T-cell (primary cell): ENCODE results near the gene TM7SF3. TPM values are rescaled to one million over a fixed set of nuclear protein-coding genes. Genes with fewer than 3 reads are reported as not detected.

Source experiments
- ATAC-seq, 4 experiments: fragments of 200-7000 bp in 3 of 4; fragments of 150-1000 bp in 1 of 4; cut with Tn5 transposase; replicated peaks in 1 of 4; 1 replicate in 3 of 4; 2 replicates in 1 of 4; pipeline ENCODE4 v1.10.0; 2021; ENCODE audit warnings: moderate library complexity in 3 of 4, mild to moderate bottlenecking in 2 of 4, moderate number of reproducible peaks in 1 of 4
- CTCF ChIA-PET, 2 donors: fragments of 300-600 bp; sonication (Branson Sonifier 250); formaldehyde crosslinking; loops; one replicate each; lab custom pipeline; 2022; ENCODE audit warnings: antibody characterized with exemption in 2 of 2; lab: Charles Lee
- POLR2A ChIA-PET, 2 donors: fragments of 300-600 bp; sonication (Branson Sonifier 250); formaldehyde crosslinking; loops; one replicate each; lab custom pipeline; 2022; ENCODE audit warnings: antibody characterized with exemption in 2 of 2; lab: Charles Lee
- DNase-seq, 35 experiments: peaks; one replicate each; pipeline versions ENCODE4 v3.0.0 to v3.0.0-alpha.2; 2013 to 2023
- H3K27ac ChIP-seq: one replicate; pipeline ENCODE4 v1.5.1; 2013; ENCODE audit warnings: low read length
- H3K27me3 ChIP-seq, 2 experiments: replicated peaks in 1 of 2; 1 replicate in 1 of 2; 2 replicates in 1 of 2; pipeline versions ENCODE4 v1.6.1 to v1.7.0; 2013; ENCODE audit warnings: low read length in 1 of 2, mixed read lengths in 1 of 2; ENCODE audit not compliant: control insufficient read depth in 2 of 2, insufficient read depth in 2 of 2; ENCODE audit errors: extremely low read depth in 1 of 2
- H3K36me3 ChIP-seq, 2 donors: 1 replicate in 1 of 2; 2 replicates in 1 of 2; pipeline versions ENCODE4 v1.6.1 to v1.7.0; 2013; ENCODE audit warnings: low read length in 1 of 2; ENCODE audit not compliant: control insufficient read depth in 2 of 2, insufficient read depth in 1 of 2; ENCODE audit errors: extremely low read depth in 1 of 2
- H3K4me1 ChIP-seq, 2 experiments: 1 replicate in 1 of 2; 2 replicates in 1 of 2; pipeline versions ENCODE4 v1.6.1 to v1.7.0; 2013; ENCODE audit warnings: low read length in 2 of 2, mixed read lengths in 1 of 2; ENCODE audit not compliant: insufficient read depth in 2 of 2, control insufficient read depth in 1 of 2; ENCODE audit errors: extremely low read depth in 1 of 2
- H3K4me3 ChIP-seq, 2 donors: 1 replicate in 1 of 2; 2 replicates in 1 of 2; pipeline versions ENCODE4 v1.5.1 to v1.7.0; 2013; ENCODE audit warnings: mild to moderate bottlenecking in 2 of 2, low read length in 1 of 2, moderate library complexity in 1 of 2; ENCODE audit not compliant: control insufficient read depth in 1 of 2; ENCODE audit errors: extremely low read depth in 1 of 2
- H3K9me3 ChIP-seq: 2 replicates; pipeline ENCODE4 v1.7.0; 2013
- H3K27ac Mint-ChIP-seq, 2 donors: one replicate each; pipeline ENCODE4 v1.8.0; 2020 to 2021; ENCODE audit warnings: mild to moderate bottlenecking in 2 of 2, mixed read lengths in 2 of 2
- H3K27me3 Mint-ChIP-seq, 2 donors: one replicate each; pipeline ENCODE4 v1.8.0; 2021 to 2022; ENCODE audit warnings: mixed read lengths in 2 of 2
- H3K36me3 Mint-ChIP-seq: one replicate; pipeline ENCODE4 v1.8.0; 2021; ENCODE audit warnings: mixed read lengths
- H3K4me1 Mint-ChIP-seq, 3 donors: one replicate each; pipeline ENCODE4 v1.8.0; 2020 to 2022; ENCODE audit warnings: mixed read lengths in 3 of 3, mild to moderate bottlenecking in 1 of 3
- H3K4me3 Mint-ChIP-seq, 3 donors: one replicate each; pipeline ENCODE4 v1.8.0; 2020 to 2022; ENCODE audit warnings: mild to moderate bottlenecking in 3 of 3, mixed read lengths in 3 of 3, moderate library complexity in 3 of 3
- H3K9me3 Mint-ChIP-seq, 3 donors: one replicate each; pipeline ENCODE4 v1.8.0; 2020 to 2022; ENCODE audit warnings: mixed read lengths in 3 of 3
- WGBS: methylation state at CpG from one replicate; pipeline ENCODE4 v1.1.5; 2013; ENCODE audit warnings: missing lambda C conversion rate; ENCODE audit not compliant: insufficient coverage; 5-methylcytosine and 5-hydroxymethylcytosine counted together
- total RNA-seq, 35 experiments: library from RNA in 6 of 35; stranded (reverse) in 6 of 35; fragments of 120-200 nt in 1 of 35; gene quantifications; one replicate each; pipeline versions ENCODE4 v1.2.1 to v1.2.4 and lab custom pipeline; 2013 to 2026

Gene TM7SF3, protein sequence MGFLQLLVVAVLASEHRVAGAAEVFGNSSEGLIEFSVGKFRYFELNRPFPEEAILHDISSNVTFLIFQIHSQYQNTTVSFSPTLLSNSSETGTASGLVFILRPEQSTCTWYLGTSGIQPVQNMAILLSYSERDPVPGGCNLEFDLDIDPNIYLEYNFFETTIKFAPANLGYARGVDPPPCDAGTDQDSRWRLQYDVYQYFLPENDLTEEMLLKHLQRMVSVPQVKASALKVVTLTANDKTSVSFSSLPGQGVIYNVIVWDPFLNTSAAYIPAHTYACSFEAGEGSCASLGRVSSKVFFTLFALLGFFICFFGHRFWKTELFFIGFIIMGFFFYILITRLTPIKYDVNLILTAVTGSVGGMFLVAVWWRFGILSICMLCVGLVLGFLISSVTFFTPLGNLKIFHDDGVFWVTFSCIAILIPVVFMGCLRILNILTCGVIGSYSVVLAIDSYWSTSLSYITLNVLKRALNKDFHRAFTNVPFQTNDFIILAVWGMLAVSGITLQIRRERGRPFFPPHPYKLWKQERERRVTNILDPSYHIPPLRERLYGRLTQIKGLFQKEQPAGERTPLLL
- total RNA-seq = 10 to 100 TPM; 24.9 to 30.6 (median 26.8) TPM
- 41.7 TPM for total RNA-seq (2013)
- 7.1 to 52.1 (median 31.2) reads per million in 29 experiments for total RNA-seq (lab: John Stamatoyannopoulos, UW)

- H3K36me3 ChIP-seq = no peaks in the 10 kb centered on the region
- peaks cover 49 to 53% (median 50%) of the 10 kb centered on the region in 3 donors for H3K4me1 Mint-ChIP-seq
- ChIA-PET POLR2A (interaction anchor here in 1 of 2 donors (0.5 to 1.2 kb wide), 3 partner anchors 9 to 94 kb away, joined by 3 read pairs; no protein-coding TSS in a partner anchor), CTCF (interaction anchor here (0.5 to 3.9 kb wide), 20 partner anchors 10 to 1991 kb away, joined by 3 to 89 read pairs (median 4); partner anchors contain the start of genes ITPR2 (in 2 of the 2) and MED21 (in 1 of the 2))
- peak within 1 kb of the TSS; percentile 99 for H3K27ac ChIP-seq
- under 1% methylated on average over 69 of the region's 71 CpGs for WGBS
- DNase-seq = peak; percentile 90 to 98 (median 96)
- no peaks in the 10 kb centered on the region for H3K9me3 Mint-ChIP-seq
- peak within 1 kb of the TSS; percentile 82 to 94 (median 91) for H3K4me3 Mint-ChIP-seq
- peak; percentile 89 to 96 (median 94) for ATAC-seq
- H3K36me3 Mint-ChIP-seq = peaks cover 10% of the 10 kb centered on the region
- no peaks in the 10 kb centered on the region for H3K27me3 ChIP-seq
- no peaks in the 10 kb centered on the region for H3K9me3 ChIP-seq
- H3K4me3 ChIP-seq = peak within 1 kb of the TSS; percentile 82 to 89
- no peaks in the 10 kb centered on the region for H3K27me3 Mint-ChIP-seq
- H3K4me1 ChIP-seq = peaks cover 25 to 28% of the 10 kb centered on the region in 2 experiments
- peak within 1 kb of the TSS; percentile 93 to 94 for H3K27ac Mint-ChIP-seq
Measured at GRCh38 chr12:27014085-27014858, at the start of gene TM7SF3. TM7SF3 (minus strand) TSS chr12:27014384; CDS start chr12:27014168, 216 bp downstream.

GRCh38 chr12:27063250-27063851, 49.2 kb upstream of the TM7SF3 start:
- ATAC-seq (no peak), DNase-seq (no peak)
- peaks cover 34% of the 10 kb centered on the region for H3K36me3 Mint-ChIP-seq
- no peak overlapping the region for H3K4me3 Mint-ChIP-seq
- Histone ChIP-seq H3K9me3 (no peaks in the 10 kb centered on the region), H3K4me3 (no peak overlapping the region), H3K4me1 (no peaks in the 10 kb centered on the region), H3K27me3 (no peaks in the 10 kb centered on the region), H3K36me3 (no peaks in the 10 kb centered on the region), H3K27ac (no peak overlapping the region)
- H3K27ac Mint-ChIP-seq = no peak overlapping the region
- no peaks in the 10 kb centered on the region for H3K4me1 Mint-ChIP-seq
- ChIA-PET POLR2A (no interaction called here), CTCF (no interaction called here)
- no peaks in the 10 kb centered on the region for H3K9me3 Mint-ChIP-seq
- no peaks in the 10 kb centered on the region for H3K27me3 Mint-ChIP-seq

DNA sequence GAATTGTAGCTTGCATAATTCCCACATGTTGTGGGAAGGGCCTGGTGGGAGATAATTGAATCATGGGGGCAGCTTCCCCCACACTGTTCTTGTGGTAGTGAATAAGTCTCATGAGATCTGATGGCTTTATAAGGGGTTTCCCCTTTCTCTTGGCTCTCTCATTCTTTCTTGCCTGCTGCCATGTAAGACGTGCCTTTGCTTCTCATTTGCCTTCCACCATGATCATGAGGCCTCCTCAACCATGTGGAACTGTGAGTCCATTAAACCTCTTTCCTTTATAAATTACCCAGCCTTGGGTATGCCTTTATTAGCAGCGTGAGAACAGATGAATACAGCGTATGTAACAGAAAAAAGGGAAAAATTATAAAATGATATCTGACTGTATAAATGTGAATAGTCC, 47.1 kb upstream of the TM7SF3 start:
- no peak overlapping the region for H3K4me3 ChIP-seq
- DNase-seq (no peak), ATAC-seq (no peak)
- Mint-ChIP-seq H3K9me3 (no peaks in the 10 kb centered on the region), H3K36me3 (peaks cover 22% of the 10 kb centered on the region), H3K27me3 (no peaks in the 10 kb centered on the region), H3K4me3 (no peak overlapping the region), H3K4me1 (no peaks in the 10 kb centered on the region), H3K27ac (no peak overlapping the region)
- POLR2A ChIA-PET = no interaction called here
- H3K4me1 ChIP-seq = no peaks in the 10 kb centered on the region
- H3K36me3 ChIP-seq = no peaks in the 10 kb centered on the region
- no peaks in the 10 kb centered on the region for H3K9me3 ChIP-seq
- no peak overlapping the region for H3K27ac ChIP-seq
- no peaks in the 10 kb centered on the region for H3K27me3 ChIP-seq
- CTCF ChIA-PET = no interaction called here
- WGBS = 100% methylated on average over 2 of the region's 3 CpGs

DNA sequence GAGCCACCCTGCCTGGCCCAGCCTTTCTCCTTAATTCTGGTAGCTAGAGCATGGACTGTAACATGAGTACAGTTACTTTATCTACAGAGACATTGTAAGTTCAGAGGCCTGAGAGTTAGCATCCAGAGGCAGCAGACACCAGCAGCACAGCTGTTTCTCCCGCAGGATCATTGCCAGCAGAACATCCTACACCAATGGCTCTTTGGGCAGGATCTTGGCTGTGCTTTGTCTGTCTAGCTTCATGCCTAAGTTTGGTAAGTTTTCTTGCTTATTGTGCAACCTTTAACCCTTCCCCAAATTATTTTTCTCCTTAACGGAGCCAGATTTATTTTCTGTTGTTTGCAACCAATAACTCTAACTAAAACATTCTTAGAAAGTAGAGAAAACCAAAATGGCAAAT, 46.6 kb upstream of the TM7SF3 start:
- ChIA-PET POLR2A (no interaction called here), CTCF (no interaction called here)
- no peak overlapping the region for H3K27ac Mint-ChIP-seq
- DNase-seq (no peak), ATAC-seq (no peak)
- Histone ChIP-seq H3K36me3 (no peaks in the 10 kb centered on the region), H3K4me1 (no peaks in the 10 kb centered on the region), H3K4me3 (no peak overlapping the region), H3K27ac (no peak overlapping the region), H3K27me3 (no peaks in the 10 kb centered on the region), H3K9me3 (no peaks in the 10 kb centered on the region)
- no peaks in the 10 kb centered on the region for H3K4me1 Mint-ChIP-seq
- no peak overlapping the region for H3K4me3 Mint-ChIP-seq
- no peaks in the 10 kb centered on the region for H3K9me3 Mint-ChIP-seq
- H3K27me3 Mint-ChIP-seq = no peaks in the 10 kb centered on the region
- no CpG with 5 or more reads among the region's 2 CpGs for WGBS
- peaks cover 20% of the 10 kb centered on the region for H3K36me3 Mint-ChIP-seq

GRCh38 chr12:27057543-27057942, 43.4 kb upstream of the TM7SF3 start:
- no peak overlapping the region for H3K27ac Mint-ChIP-seq
- DNase-seq (no peak), ATAC-seq (no peak)
- Histone ChIP-seq H3K4me3 (no peak overlapping the region), H3K36me3 (no peaks in the 10 kb centered on the region), H3K4me1 (no peaks in the 10 kb centered on the region), H3K27ac (no peak overlapping the region), H3K9me3 (no peaks in the 10 kb centered on the region), H3K27me3 (no peaks in the 10 kb centered on the region)
- ChIA-PET POLR2A (no interaction called here), CTCF (interaction anchor here in 1 of 2 donors (0.6 kb wide), 1 partner anchor 473 kb away, joined by 3 read pairs; no protein-coding TSS in a partner anchor)
- H3K36me3 Mint-ChIP-seq = peaks cover 32% of the 10 kb centered on the region
- H3K27me3 Mint-ChIP-seq = no peaks in the 10 kb centered on the region
- no peak overlapping the region for H3K4me3 Mint-ChIP-seq
- H3K9me3 Mint-ChIP-seq = no peaks in the 10 kb centered on the region
- H3K4me1 Mint-ChIP-seq = no peaks in the 10 kb centered on the region
- no CpG with 5 or more reads among the region's 3 CpGs for WGBS

DNA sequence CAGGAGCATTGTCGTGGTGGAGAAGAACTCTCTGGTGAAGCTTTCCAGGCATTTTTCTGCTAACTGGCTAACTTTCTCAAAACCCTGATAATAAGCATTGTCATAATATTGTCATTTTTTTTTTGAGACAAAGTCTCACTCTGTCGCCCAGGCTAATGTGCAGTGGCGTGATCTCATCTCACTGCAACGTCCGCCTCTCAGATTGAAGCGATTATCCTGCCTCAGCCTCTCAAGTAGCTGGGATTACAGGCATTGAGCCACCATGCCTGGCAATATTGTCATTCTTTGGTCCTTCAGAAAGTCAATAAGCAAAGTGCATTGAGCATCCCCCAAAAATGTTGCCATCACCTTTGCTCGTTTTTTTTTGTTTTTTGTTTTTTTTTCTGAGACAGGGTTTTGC, 41.8 kb upstream of the TM7SF3 start:
- ChIA-PET CTCF (no interaction called here), POLR2A (no interaction called here)
- Histone ChIP-seq H3K9me3 (no peaks in the 10 kb centered on the region), H3K27ac (no peak overlapping the region), H3K4me1 (no peaks in the 10 kb centered on the region), H3K27me3 (no peaks in the 10 kb centered on the region), H3K36me3 (no peaks in the 10 kb centered on the region), H3K4me3 (no peak overlapping the region)
- no peak overlapping the region for H3K4me3 Mint-ChIP-seq
- H3K27ac Mint-ChIP-seq = no peak overlapping the region
- no peaks in the 10 kb centered on the region for H3K27me3 Mint-ChIP-seq
- DNase-seq (no peak), ATAC-seq (no peak)
- peaks cover 33% of the 10 kb centered on the region for H3K36me3 Mint-ChIP-seq
- no peaks in the 10 kb centered on the region for H3K4me1 Mint-ChIP-seq
- no peaks in the 10 kb centered on the region for H3K9me3 Mint-ChIP-seq
- WGBS = 91% methylated on average over 6 of the region's 7 CpGs
